Neural progenitor cell (in vitro differentiated cells): ENCODE measurements around the gene SIL1. TPM values are rescaled to one million over a fixed set of nuclear protein-coding genes. Genes with fewer than 3 reads are reported as not detected.

Source experiments
- DNase-seq: peaks from one replicate; pipeline ENCODE4 v3.0.0-alpha.2; 2016; ENCODE audit warnings: low spot score
- H2AFZ ChIP-seq: fragments of 200-600 bp; sonication (generic); replicated peaks from 2 replicates; pipeline ENCODE4 v1.6.1; 2016; ENCODE audit warnings: antibody characterized with exemption
- H3F3A ChIP-seq: fragments of 200-600 bp; sonication (generic); 2 replicates; pipeline ENCODE4 v1.6.1; 2016; ENCODE audit warnings: antibody characterized with exemption, low read depth
- H3K27ac ChIP-seq: fragments of 200-600 bp; sonication (generic); 2 replicates; pipeline ENCODE4 v1.5.1; 2016; ENCODE audit warnings: mild to moderate bottlenecking
- H3K27me3 ChIP-seq: fragments of 200-600 bp; sonication (generic); 2 replicates; pipeline ENCODE4 v1.6.1; 2016; ENCODE audit warnings: mild to moderate bottlenecking, moderate library complexity
- H3K36me3 ChIP-seq: fragments of 200-600 bp; sonication (generic); 2 replicates; pipeline ENCODE4 v1.5.1; 2016
- H3K4me1 ChIP-seq: fragments of 200-600 bp; sonication (generic); 2 replicates; pipeline ENCODE4 v1.6.1; 2016; ENCODE audit warnings: mixed run types
- H3K4me2 ChIP-seq: fragments of 200-600 bp; sonication (generic); 2 replicates; pipeline ENCODE4 v1.6.1; 2016
- H3K4me3 ChIP-seq: fragments of 200-600 bp; sonication (generic); 2 replicates; pipeline ENCODE4 v1.5.1; 2016
- H3K79me2 ChIP-seq: fragments of 200-600 bp; sonication (generic); 2 replicates; pipeline ENCODE4 v1.6.1; 2016; ENCODE audit warnings: low read depth
- H3K9ac ChIP-seq: fragments of 200-600 bp; sonication (generic); 2 replicates; pipeline ENCODE4 v1.6.1; 2016
- H3K9me3 ChIP-seq: fragments of 200-600 bp; sonication (generic); 2 replicates; pipeline ENCODE4 v1.5.1; 2016; ENCODE audit warnings: low read depth
- H4K20me1 ChIP-seq: fragments of 200-600 bp; sonication (generic); 2 replicates; pipeline ENCODE4 v1.6.1; 2016; ENCODE audit warnings: low read depth
- H3K27ac Mint-ChIP-seq: 3 replicates; pipeline ENCODE4 v1.8.0; 2021; ENCODE audit warnings: mixed read lengths
- H3K27me3 Mint-ChIP-seq: 2 replicates; pipeline ENCODE4 v1.8.0; 2022; ENCODE audit warnings: low read depth, mild to moderate bottlenecking, inconsistent platforms, moderate library complexity, mixed read lengths; ENCODE audit not compliant: insufficient read depth
- H3K36me3 Mint-ChIP-seq: 3 replicates; pipeline ENCODE4 v1.8.0; 2021; ENCODE audit warnings: mixed read lengths
- H3K4me1 Mint-ChIP-seq: 3 replicates; pipeline ENCODE4 v1.8.0; 2021; ENCODE audit warnings: mixed read lengths
- H3K4me3 Mint-ChIP-seq: 3 replicates; pipeline ENCODE4 v1.8.0; 2021; ENCODE audit warnings: mild to moderate bottlenecking, moderate library complexity, mixed read lengths
- H3K9me3 Mint-ChIP-seq: 3 replicates; pipeline ENCODE4 v1.8.0; 2020; ENCODE audit warnings: mixed read lengths
- CTCF ChIP-seq: fragments of 200-600 bp; sonication (generic); IDR thresholded peaks from 2 replicates; pipeline ENCODE4 v1.5.1; 2017; ENCODE audit warnings: antibody characterized with exemption, mild to moderate bottlenecking
- EZH2 ChIP-seq: fragments of 200-600 bp; sonication (generic); IDR thresholded peaks from 2 replicates; pipeline ENCODE4 v1.6.1; 2017; ENCODE audit warnings: antibody characterized with exemption, mild to moderate bottlenecking, moderate library complexity
- EZH2phosphoT487 ChIP-seq: fragments of 200-600 bp; sonication (generic); IDR thresholded peaks from 2 replicates; pipeline ENCODE4 v1.6.1; 2017; ENCODE audit warnings: antibody characterized with exemption
- total RNA-seq: library from RNA; depleted of rRNA; stranded (reverse); fragments of >200 nt; gene quantifications from 2 replicates; pipeline ENCODE4 v1.2.3, GENCODE V29; 2015; ENCODE audit warnings: low replicate concordance

SIL1 gene
- total RNA-seq, 1 donor from 2014 or later = 5.5 TPM

DNA sequence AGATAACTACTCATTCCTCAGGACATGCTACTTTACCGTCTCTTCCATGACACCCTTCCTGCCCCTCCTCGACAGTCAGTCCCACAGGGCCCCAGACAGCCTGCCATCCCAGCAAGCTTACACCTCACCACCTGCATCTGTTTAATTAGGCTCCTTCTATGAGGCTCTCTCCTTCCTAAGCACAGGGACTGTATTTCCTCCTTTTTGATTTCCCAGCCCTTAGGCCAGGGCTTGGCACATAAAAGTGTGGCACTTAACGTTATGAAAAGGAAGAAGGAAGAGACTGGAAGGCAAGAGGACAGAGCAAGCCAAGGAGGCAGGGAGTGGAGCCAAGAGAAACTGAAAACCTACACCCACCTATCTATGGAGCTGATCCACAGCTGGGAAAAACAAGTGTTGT is 146.8 kb downstream of the SIL1 start:
- no peaks in the 10 kb centered on the region for H3K9me3 Mint-ChIP-seq
- H3K27ac ChIP-seq = no peak overlapping the region
- no peaks in the 10 kb centered on the region for H3K27me3 Mint-ChIP-seq
- no peak overlapping the region for H3K9ac ChIP-seq
- H3K79me2 ChIP-seq = no peaks in the 10 kb centered on the region
- H3K36me3 Mint-ChIP-seq = peaks cover 2% of the 10 kb centered on the region
- no peaks in the 10 kb centered on the region for H3K27me3 ChIP-seq
- no peaks in the 10 kb centered on the region for H3F3A ChIP-seq
- no peak overlapping the region for H3K27ac Mint-ChIP-seq
- no peaks in the 10 kb centered on the region for H3K4me1 Mint-ChIP-seq
- DNase-seq = no peak
- H3K4me3 Mint-ChIP-seq = no peak overlapping the region
- TF ChIP-seq EZH2phosphoT487 = no peak
- TF ChIP-seq EZH2 = no peak
- no peak for TF ChIP-seq CTCF
- peaks cover 14% of the 10 kb centered on the region for H3K4me1 ChIP-seq
- H3K4me3 ChIP-seq = no peak overlapping the region
- H3K9me3 ChIP-seq = no peaks in the 10 kb centered on the region
- no peaks in the 10 kb centered on the region for H4K20me1 ChIP-seq
- no peak overlapping the region for H2AFZ ChIP-seq
- H3K36me3 ChIP-seq = no peaks in the 10 kb centered on the region
- H3K4me2 ChIP-seq = no peak overlapping the region

DNA sequence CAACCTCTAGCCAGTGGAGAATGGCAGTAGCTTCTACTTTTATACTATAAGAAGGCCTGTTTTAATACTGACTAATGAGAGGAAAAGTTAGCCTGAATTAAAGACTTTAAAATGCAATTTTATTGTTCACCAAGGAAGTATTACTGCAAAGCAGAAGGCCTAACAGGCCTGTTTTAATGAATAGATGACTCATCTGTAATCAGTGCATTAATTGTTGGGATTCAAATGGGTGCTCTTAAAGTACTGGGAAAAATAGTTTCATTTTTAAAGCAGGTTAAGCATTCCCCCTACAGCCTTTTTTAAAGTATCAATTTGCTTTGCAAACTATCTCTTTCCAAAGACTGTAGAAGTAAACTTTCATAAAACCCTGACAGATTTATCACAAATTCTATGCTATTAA is 147.7 kb downstream of the SIL1 start:
- H3K4me3 ChIP-seq = no peak overlapping the region
- Mint-ChIP-seq H3K36me3 (peaks cover 2% of the 10 kb centered on the region), H3K4me1 (no peaks in the 10 kb centered on the region), H3K27ac (no peak overlapping the region), H3K4me3 (no peak overlapping the region), H3K27me3 (no peaks in the 10 kb centered on the region), H3K9me3 (no peaks in the 10 kb centered on the region)
- no peaks in the 10 kb centered on the region for H3K79me2 ChIP-seq
- no peak overlapping the region for H3K4me2 ChIP-seq
- DNase-seq = no peak
- H3K27ac ChIP-seq = no peak overlapping the region
- H3K4me1 ChIP-seq = peaks cover 14% of the 10 kb centered on the region
- TF ChIP-seq EZH2 = no peak
- no peak for TF ChIP-seq EZH2phosphoT487
- no peak for TF ChIP-seq CTCF
- H4K20me1 ChIP-seq = no peaks in the 10 kb centered on the region
- H2AFZ ChIP-seq = no peak overlapping the region
- H3K9ac ChIP-seq = no peak overlapping the region
- no peaks in the 10 kb centered on the region for H3K27me3 ChIP-seq
- no peaks in the 10 kb centered on the region for H3K9me3 ChIP-seq
- H3K36me3 ChIP-seq = no peaks in the 10 kb centered on the region
- no peaks in the 10 kb centered on the region for H3F3A ChIP-seq

- Histone ChIP-seq H3K27me3 (no peaks in the 10 kb centered on the region), H3K4me1 (peaks cover 14% of the 10 kb centered on the region), H4K20me1 (no peaks in the 10 kb centered on the region), H3K9ac (no peak overlapping the region), H3K9me3 (no peaks in the 10 kb centered on the region), H2AFZ (no peak overlapping the region), H3K4me3 (no peak overlapping the region), H3K27ac (no peak overlapping the region), H3K4me2 (no peak overlapping the region), H3K36me3 (no peaks in the 10 kb centered on the region), H3F3A (no peaks in the 10 kb centered on the region), H3K79me2 (no peaks in the 10 kb centered on the region)
- no peak overlapping the region for H3K4me3 Mint-ChIP-seq
- TF ChIP-seq EZH2phosphoT487 (no peak), CTCF (no peak), EZH2 (no peak)
- DNase-seq = no peak
- peaks cover 2% of the 10 kb centered on the region for H3K36me3 Mint-ChIP-seq
- H3K9me3 Mint-ChIP-seq = no peaks in the 10 kb centered on the region
- no peaks in the 10 kb centered on the region for H3K27me3 Mint-ChIP-seq
- H3K27ac Mint-ChIP-seq = no peak overlapping the region
- no peaks in the 10 kb centered on the region for H3K4me1 Mint-ChIP-seq
Observed at GRCh38 chr5:139049780-139050179, 148.4 kb downstream of the SIL1 start.

DNA sequence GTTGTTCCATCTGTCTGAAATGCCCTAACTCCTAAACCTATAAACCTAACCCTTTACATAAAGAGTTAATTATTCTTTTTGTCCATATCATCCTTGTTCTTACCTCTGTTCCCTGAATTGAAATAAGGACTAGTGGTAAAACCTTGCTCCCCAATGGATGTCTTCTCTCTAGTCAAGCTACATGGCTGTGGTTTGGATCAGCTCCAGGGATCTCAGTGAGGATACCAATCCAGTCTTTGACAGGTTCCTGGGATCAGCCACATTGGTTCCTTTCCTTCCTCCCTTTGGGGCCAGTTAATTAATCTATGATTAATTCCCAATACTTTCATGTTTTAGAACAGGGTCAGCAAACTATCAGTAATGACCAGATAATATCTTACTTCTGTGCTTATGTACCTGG is 151.6 kb downstream of the SIL1 start:
- TF ChIP-seq EZH2 = no peak
- no peak overlapping the region for H3K27ac Mint-ChIP-seq
- H4K20me1 ChIP-seq = no peaks in the 10 kb centered on the region
- no peak overlapping the region for H3K9ac ChIP-seq
- H3K79me2 ChIP-seq = no peaks in the 10 kb centered on the region
- no peak overlapping the region for H2AFZ ChIP-seq
- no peaks in the 10 kb centered on the region for H3F3A ChIP-seq
- H3K27ac ChIP-seq = no peak overlapping the region
- no peak overlapping the region for H3K4me3 ChIP-seq
- no peak overlapping the region for H3K4me3 Mint-ChIP-seq
- DNase-seq = no peak
- no peak overlapping the region for H3K4me2 ChIP-seq
- H3K4me1 ChIP-seq = peaks cover 3% of the 10 kb centered on the region
- no peaks in the 10 kb centered on the region for H3K4me1 Mint-ChIP-seq
- no peaks in the 10 kb centered on the region for H3K27me3 ChIP-seq
- no peaks in the 10 kb centered on the region for H3K27me3 Mint-ChIP-seq
- H3K9me3 ChIP-seq = no peaks in the 10 kb centered on the region
- H3K36me3 Mint-ChIP-seq = peaks cover 2% of the 10 kb centered on the region
- H3K36me3 ChIP-seq = no peaks in the 10 kb centered on the region
- no peaks in the 10 kb centered on the region for H3K9me3 Mint-ChIP-seq
